Measurements from ENCODE around the gene PCDH8. TPM values are rescaled to one million over a fixed set of nuclear protein-coding genes. Genes with fewer than 3 reads are reported as not detected.

The PCDH8 gene
- polyA plus RNA-seq (2013): 4.8 and 5.2 TPM in 2 replicates

- no peak within 1 kb of the TSS for H3K18ac ChIP-seq (ENCODE audit: low read length)
- H3K36me3 ChIP-seq (ENCODE audit: control insufficient read depth in 1 of 2, insufficient read depth in 2 of 2, low read length in 2 of 2): peaks cover 3 to 7% of the 10 kb centered on the region in 2 experiments
Observed at GRCh38 chr13:52848455-52849195, at the start of gene PCDH8. Gene PCDH8 (minus strand): TSS chr13:52848640. CDS start chr13:52848436, 204 bp downstream.

GRCh38 chr13:52896827-52897659 lies 48.6 kb upstream of the PCDH8 start:
- no peaks in the 10 kb centered on the region for H3K9me3 ChIP-seq (ENCODE audit: insufficient read depth, low read depth, low read length)
- H3K27me3 ChIP-seq (ENCODE audit: insufficient read depth, low read length): no peaks in the 10 kb centered on the region
- H3K79me1 ChIP-seq (ENCODE audit: low read length): no peaks in the 10 kb centered on the region
- H4K8ac ChIP-seq (ENCODE audit: low read depth, low read length): no peak overlapping the region
- H3K4ac ChIP-seq (ENCODE audit: low read depth, low read length): no peak overlapping the region
- no peak overlapping the region for H3K27ac ChIP-seq (ENCODE audit: low read depth, low read length)
- H3K79me2 ChIP-seq (ENCODE audit: control insufficient read depth, insufficient read depth, low read length, poor library complexity): no peaks in the 10 kb centered on the region
- H4K12ac ChIP-seq (ENCODE audit: low read depth, low read length): no peak overlapping the region
- H3K4me3 ChIP-seq (ENCODE audit: low read depth, low read length): no peak overlapping the region
- DNase-seq: peak in 1 of 2 donors; percentile 28
- H2AK5ac ChIP-seq (ENCODE audit: low read length): no peak overlapping the region
- no peak overlapping the region for H4K91ac ChIP-seq (ENCODE audit: low read depth, low read length)
- H2BK12ac ChIP-seq (ENCODE audit: low read length): no peak overlapping the region
- H3K18ac ChIP-seq (ENCODE audit: low read length): no peak overlapping the region
- no peaks in the 10 kb centered on the region for H3K4me1 ChIP-seq (ENCODE audit: control insufficient read depth in 1 of 2, insufficient read depth in 2 of 2, low read length in 2 of 2)
- no peak overlapping the region for H2AFZ ChIP-seq (ENCODE audit: insufficient read depth, low read length, poor library complexity)
- H2BK120ac ChIP-seq (ENCODE audit: insufficient read depth, low read length, poor library complexity): no peak overlapping the region
- H3K23ac ChIP-seq (ENCODE audit: low read length): no peak overlapping the region
- H2BK5ac ChIP-seq (ENCODE audit: low read depth, low read length, poor library complexity): no peak overlapping the region
- no peaks in the 10 kb centered on the region for H3K36me3 ChIP-seq (ENCODE audit: control insufficient read depth in 1 of 2, insufficient read depth in 2 of 2, low read length in 2 of 2)
- H3K9ac ChIP-seq (ENCODE audit: low read length): no peak overlapping the region
- no CpG with 5 or more reads among the region's 8 CpGs for WGBS (ENCODE audit: extremely low coverage, insufficient coverage, insufficient read length)
- H3K4me2 ChIP-seq (ENCODE audit: low read length): no peak overlapping the region
- H3K14ac ChIP-seq (ENCODE audit: low read length): no peak overlapping the region

More at GRCh38 chr13:52848455-52849195, at the start of gene PCDH8:
- no peak for DNase-seq
- no CpG with 5 or more reads among the region's 41 CpGs for WGBS (ENCODE audit: extremely low coverage, insufficient coverage, insufficient read length)
- no peak within 1 kb of the TSS for H2AK5ac ChIP-seq (ENCODE audit: low read length)
- no peak within 1 kb of the TSS for H3K23ac ChIP-seq (ENCODE audit: low read length)
- peak within 1 kb of the TSS; percentile 17 for H2AFZ ChIP-seq (ENCODE audit: insufficient read depth, low read length, poor library complexity)
- H3K4me1 ChIP-seq (ENCODE audit: control insufficient read depth in 1 of 2, insufficient read depth in 2 of 2, low read length in 2 of 2): peaks cover 36 to 42% of the 10 kb centered on the region in 2 experiments
- peaks cover 47% of the 10 kb centered on the region for H3K27me3 ChIP-seq (ENCODE audit: insufficient read depth, low read length)
- no peak within 1 kb of the TSS for H3K14ac ChIP-seq (ENCODE audit: low read length)
- no peak within 1 kb of the TSS for H3K4ac ChIP-seq (ENCODE audit: low read depth, low read length)
- peaks cover 10% of the 10 kb centered on the region for H3K79me1 ChIP-seq (ENCODE audit: low read length)
- no peak within 1 kb of the TSS for H2BK5ac ChIP-seq (ENCODE audit: low read depth, low read length, poor library complexity)
- H4K8ac ChIP-seq (ENCODE audit: low read depth, low read length): no peak within 1 kb of the TSS
- H4K12ac ChIP-seq (ENCODE audit: low read depth, low read length): no peak within 1 kb of the TSS
- no peak within 1 kb of the TSS for H3K27ac ChIP-seq (ENCODE audit: low read depth, low read length)
- peaks cover 19% of the 10 kb centered on the region for H3K9me3 ChIP-seq (ENCODE audit: insufficient read depth, low read depth, low read length)
- H2BK120ac ChIP-seq (ENCODE audit: insufficient read depth, low read length, poor library complexity): no peak within 1 kb of the TSS
- H3K4me3 ChIP-seq (ENCODE audit: low read depth, low read length): peak within 1 kb of the TSS; percentile 45
- peaks cover 2% of the 10 kb centered on the region for H3K79me2 ChIP-seq (ENCODE audit: control insufficient read depth, insufficient read depth, low read length, poor library complexity)
- no peak within 1 kb of the TSS for H3K9ac ChIP-seq (ENCODE audit: low read length)
- H4K91ac ChIP-seq (ENCODE audit: low read depth, low read length): no peak within 1 kb of the TSS
- peak within 1 kb of the TSS; percentile 66 for H3K4me2 ChIP-seq (ENCODE audit: low read length)
- no peak within 1 kb of the TSS for H2BK12ac ChIP-seq (ENCODE audit: low read length)

GRCh38 chr13:52894413-52894812 lies 46.0 kb upstream of the PCDH8 start:
- Histone ChIP-seq H3K36me3 (ENCODE audit: control insufficient read depth in 1 of 2, insufficient read depth in 2 of 2, low read length in 2 of 2) (no peaks in the 10 kb centered on the region), H3K9ac (ENCODE audit: low read length) (no peak overlapping the region), H2AFZ (ENCODE audit: insufficient read depth, low read length, poor library complexity) (no peak overlapping the region), H4K91ac (ENCODE audit: low read depth, low read length) (no peak overlapping the region), H2BK120ac (ENCODE audit: insufficient read depth, low read length, poor library complexity) (no peak overlapping the region), H3K18ac (ENCODE audit: low read length) (no peak overlapping the region), H3K4me2 (ENCODE audit: low read length) (no peak overlapping the region), H4K8ac (ENCODE audit: low read depth, low read length) (no peak overlapping the region), H2AK5ac (ENCODE audit: low read length) (no peak overlapping the region), H3K23ac (ENCODE audit: low read length) (no peak overlapping the region), H3K4ac (ENCODE audit: low read depth, low read length) (no peak overlapping the region), H3K79me1 (ENCODE audit: low read length) (no peaks in the 10 kb centered on the region), H3K9me3 (ENCODE audit: insufficient read depth, low read depth, low read length) (no peaks in the 10 kb centered on the region), H3K79me2 (ENCODE audit: control insufficient read depth, insufficient read depth, low read length, poor library complexity) (no peaks in the 10 kb centered on the region), H3K27me3 (ENCODE audit: insufficient read depth, low read length) (no peaks in the 10 kb centered on the region), H3K14ac (ENCODE audit: low read length) (no peak overlapping the region), H3K27ac (ENCODE audit: low read depth, low read length) (no peak overlapping the region), H3K4me3 (ENCODE audit: low read depth, low read length) (no peak overlapping the region), H2BK12ac (ENCODE audit: low read length) (no peak overlapping the region), H2BK5ac (ENCODE audit: low read depth, low read length, poor library complexity) (no peak overlapping the region), H4K12ac (ENCODE audit: low read depth, low read length) (no peak overlapping the region), H3K4me1 (ENCODE audit: control insufficient read depth in 1 of 2, insufficient read depth in 2 of 2, low read length in 2 of 2) (no peaks in the 10 kb centered on the region)
- no CpG with 5 or more reads among the region's 5 CpGs for WGBS (ENCODE audit: extremely low coverage, insufficient coverage, insufficient read length)
- no peak for DNase-seq

- no peak overlapping the region for H3K4me2 ChIP-seq (ENCODE audit: low read length)
- H3K9ac ChIP-seq (ENCODE audit: low read length): no peak overlapping the region
- peaks cover 2% of the 10 kb centered on the region for H3K79me1 ChIP-seq (ENCODE audit: low read length)
- H2BK5ac ChIP-seq (ENCODE audit: low read depth, low read length, poor library complexity): no peak overlapping the region
- H3K14ac ChIP-seq (ENCODE audit: low read length): no peak overlapping the region
- H3K4ac ChIP-seq (ENCODE audit: low read depth, low read length): no peak overlapping the region
- no peak overlapping the region for H2AFZ ChIP-seq (ENCODE audit: insufficient read depth, low read length, poor library complexity)
- no peak overlapping the region for H2BK12ac ChIP-seq (ENCODE audit: low read length)
- H3K27ac ChIP-seq (ENCODE audit: low read depth, low read length): no peak overlapping the region
- no peak overlapping the region for H4K91ac ChIP-seq (ENCODE audit: low read depth, low read length)
- H2BK120ac ChIP-seq (ENCODE audit: insufficient read depth, low read length, poor library complexity): no peak overlapping the region
- H3K23ac ChIP-seq (ENCODE audit: low read length): no peak overlapping the region
- peaks cover 2% of the 10 kb centered on the region for H3K9me3 ChIP-seq (ENCODE audit: insufficient read depth, low read depth, low read length)
- H3K36me3 ChIP-seq (ENCODE audit: control insufficient read depth in 1 of 2, insufficient read depth in 2 of 2, low read length in 2 of 2): no peaks in the 10 kb centered on the region
- H3K4me3 ChIP-seq (ENCODE audit: low read depth, low read length): no peak overlapping the region
- peaks cover 5% of the 10 kb centered on the region in 2 experiments for H3K4me1 ChIP-seq (ENCODE audit: control insufficient read depth in 1 of 2, insufficient read depth in 2 of 2, low read length in 2 of 2)
- no peak overlapping the region for H3K18ac ChIP-seq (ENCODE audit: low read length)
- H3K79me2 ChIP-seq (ENCODE audit: control insufficient read depth, insufficient read depth, low read length, poor library complexity): no peaks in the 10 kb centered on the region
- no peaks in the 10 kb centered on the region for H3K27me3 ChIP-seq (ENCODE audit: insufficient read depth, low read length)
- DNase-seq: no peak
- H2AK5ac ChIP-seq (ENCODE audit: low read length): no peak overlapping the region
- no peak overlapping the region for H4K12ac ChIP-seq (ENCODE audit: low read depth, low read length)
- WGBS (ENCODE audit: extremely low coverage, insufficient coverage, insufficient read length): no CpG with 5 or more reads among the region's 4 CpGs
- no peak overlapping the region for H4K8ac ChIP-seq (ENCODE audit: low read depth, low read length)
Observed at GRCh38 chr13:52892925-52893324, 44.5 kb upstream of the PCDH8 start.
